HG02852 (cell line): ENCODE data around the gene SCYGR4.
"Not testable (repeated sequence)": the region's sequence is repeated elsewhere in the genome, so short reads cannot be mapped to it uniquely, and the experiment has no call there.

Experiments used
- ATAC-seq: cut with Tn5 transposase; IDR thresholded peaks from one replicate; pipeline ENCODE4 v1.9.1; 2021; ENCODE audit warnings: mild to moderate bottlenecking, moderate library complexity; ENCODE audit not compliant: unreplicated experiment

SCYGR4 gene, protein sequence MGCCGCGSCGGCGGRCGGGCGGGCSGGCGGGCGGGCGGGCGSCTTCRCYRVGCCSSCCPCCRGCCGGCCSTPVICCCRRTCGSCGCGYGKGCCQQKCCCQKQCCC

DNA sequence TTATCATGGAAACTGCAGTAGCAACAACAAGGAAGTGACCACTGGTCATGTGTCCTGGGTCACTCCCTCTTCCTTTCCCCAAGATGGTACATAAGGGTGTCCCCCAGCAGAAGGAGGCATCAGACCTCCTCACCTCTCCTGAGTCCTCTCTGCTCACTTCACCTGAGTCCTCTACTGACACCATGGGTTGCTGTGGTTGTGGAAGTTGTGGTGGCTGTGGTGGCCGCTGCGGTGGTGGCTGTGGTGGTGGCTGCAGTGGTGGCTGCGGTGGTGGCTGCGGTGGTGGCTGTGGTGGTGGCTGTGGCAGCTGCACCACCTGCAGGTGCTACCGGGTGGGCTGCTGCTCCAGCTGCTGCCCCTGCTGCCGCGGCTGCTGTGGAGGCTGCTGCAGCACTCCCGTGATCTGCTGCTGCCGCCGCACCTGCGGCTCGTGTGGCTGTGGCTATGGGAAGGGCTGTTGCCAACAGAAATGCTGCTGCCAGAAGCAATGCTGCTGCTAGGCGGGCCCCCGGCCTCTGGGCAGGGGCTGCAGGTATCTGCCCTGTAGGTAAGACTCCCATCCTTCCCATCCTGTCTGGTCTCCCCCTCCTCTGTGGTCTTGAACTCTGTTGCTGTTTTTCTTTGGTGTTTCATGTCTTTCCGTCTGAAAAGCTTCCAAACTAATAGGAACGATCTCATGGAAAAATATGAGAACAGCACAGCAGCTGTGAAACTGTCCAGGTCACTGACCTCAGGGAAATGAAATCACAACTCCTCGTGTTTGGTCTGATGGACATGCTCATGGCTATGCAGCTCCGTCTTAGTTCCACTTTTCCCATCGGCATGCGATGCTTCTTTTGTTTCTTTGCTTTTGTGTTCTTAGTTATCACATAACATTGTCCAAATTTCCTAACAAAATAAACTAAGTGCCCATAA lies at the start of gene SCYGR4:
Gene SCYGR4, plus strand, starts transcription at position 183 of the 915 bp plus-strand sequence. Its CDS starts 0 bp downstream, at position 183.
- no peak for ATAC-seq

DNA sequence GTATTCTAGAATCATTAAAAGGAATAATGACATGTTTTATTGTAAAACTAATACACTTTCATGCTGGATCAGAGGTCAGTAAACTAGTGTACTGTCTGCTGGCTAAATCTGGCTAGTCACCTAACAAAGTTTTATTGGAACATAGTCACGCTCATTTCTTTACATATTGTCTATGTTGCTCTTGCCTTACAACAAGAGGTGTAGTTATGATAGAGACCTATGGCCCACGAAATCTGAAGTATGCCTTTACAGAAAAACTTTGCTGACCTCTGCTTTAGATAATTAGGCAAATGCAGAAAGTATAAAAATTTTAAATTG lies 48.5 kb upstream of the SCYGR4 start:
- ATAC-seq, result no peak

DNA sequence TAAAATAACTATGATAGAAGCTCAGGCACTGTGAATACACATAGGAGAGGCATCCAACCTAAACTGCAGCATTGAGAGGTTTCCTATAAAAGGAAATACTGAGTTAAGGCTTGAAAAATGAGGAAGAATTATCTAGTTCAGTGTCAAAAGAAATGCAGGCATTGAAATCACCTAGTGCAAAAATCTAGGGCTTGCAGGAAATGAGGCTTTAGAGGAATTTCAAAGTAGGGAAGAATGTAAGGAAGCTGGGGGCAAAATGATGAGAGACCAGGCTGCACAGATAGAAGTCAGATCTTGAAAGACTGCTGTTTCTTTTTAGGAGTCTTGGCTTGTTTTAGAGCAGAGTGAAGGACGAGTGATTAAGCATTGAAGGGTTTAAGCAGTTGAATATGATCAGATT lies 46.7 kb upstream of the SCYGR4 start:
- no peak for ATAC-seq

DNA sequence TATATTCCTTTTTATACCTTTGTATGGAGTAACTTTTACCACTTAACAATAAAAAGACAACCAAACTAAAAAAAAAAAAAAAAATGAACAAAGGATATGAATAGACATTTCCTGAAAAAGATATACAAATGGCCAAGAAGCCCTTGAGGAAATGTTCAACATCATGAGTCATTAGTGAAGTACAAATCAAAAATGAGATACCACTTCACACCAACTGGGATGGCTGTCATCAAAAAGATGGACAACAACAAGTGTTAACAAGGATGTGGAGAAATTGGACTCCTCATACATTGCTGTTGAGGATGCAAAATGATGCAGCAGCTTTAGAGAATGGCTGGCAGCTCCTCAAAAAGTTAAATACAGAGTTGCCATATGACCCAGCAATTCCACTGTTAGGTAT lies 41.2 kb upstream of the SCYGR4 start:
- no peak for ATAC-seq

DNA sequence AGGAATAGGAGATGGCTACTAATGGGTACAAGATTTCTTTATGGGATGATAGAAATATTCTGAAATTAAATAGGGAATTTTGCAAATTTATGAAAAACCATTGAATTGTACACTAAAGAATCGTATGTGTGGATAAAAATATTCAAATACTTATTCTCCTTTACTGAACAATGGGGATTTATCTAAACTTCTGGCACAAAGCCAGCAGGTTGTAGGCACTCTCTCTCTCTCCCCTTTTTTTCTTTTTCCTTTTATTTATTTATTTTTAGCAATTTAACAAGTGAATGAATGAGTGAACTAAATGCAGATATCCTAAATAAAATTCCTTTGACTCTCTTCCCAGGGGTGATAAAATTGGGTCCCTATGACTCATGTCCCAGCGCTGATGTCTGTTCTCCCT lies 40.5 kb upstream of the SCYGR4 start:
- no peak for ATAC-seq

DNA sequence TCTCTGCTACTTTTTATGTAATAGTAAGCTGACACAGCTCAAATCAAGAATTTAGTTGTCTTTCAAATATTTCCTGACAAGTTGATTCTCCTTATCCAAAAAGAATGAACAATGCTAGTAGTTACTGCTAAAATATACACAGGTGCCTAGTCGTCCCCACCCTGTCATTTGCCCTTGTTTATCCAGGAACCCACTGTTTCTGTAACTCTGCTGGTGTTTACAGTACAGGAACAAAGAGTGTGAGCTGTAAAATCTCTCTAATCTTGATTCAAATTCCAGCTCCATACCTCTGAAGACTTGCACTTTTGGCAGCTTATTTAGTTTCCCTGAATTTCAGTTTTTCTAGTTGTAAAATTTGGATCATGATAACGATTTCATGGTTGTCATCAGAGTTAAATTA lies 39.7 kb upstream of the SCYGR4 start:
- ATAC-seq, result no peak

DNA sequence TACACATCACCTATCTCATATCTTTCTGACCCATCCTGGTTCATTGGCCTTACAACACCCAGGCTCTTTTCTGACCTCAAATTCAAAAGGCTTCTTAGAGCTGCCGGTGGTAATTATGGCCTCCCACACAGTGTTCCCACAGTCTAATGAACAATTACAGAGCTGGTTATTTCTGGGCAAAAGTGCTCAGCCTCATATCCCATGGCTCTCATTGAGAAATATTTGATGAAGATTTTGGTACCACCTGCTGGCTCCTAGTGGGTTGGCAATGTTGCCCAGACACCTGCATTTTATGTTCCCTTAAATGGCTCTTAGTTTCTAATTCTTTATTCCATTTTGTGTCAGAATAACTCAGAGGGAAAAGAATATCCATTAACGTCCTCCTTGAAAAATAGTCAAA lies 38.7 kb upstream of the SCYGR4 start:
- ATAC-seq, result no peak

DNA sequence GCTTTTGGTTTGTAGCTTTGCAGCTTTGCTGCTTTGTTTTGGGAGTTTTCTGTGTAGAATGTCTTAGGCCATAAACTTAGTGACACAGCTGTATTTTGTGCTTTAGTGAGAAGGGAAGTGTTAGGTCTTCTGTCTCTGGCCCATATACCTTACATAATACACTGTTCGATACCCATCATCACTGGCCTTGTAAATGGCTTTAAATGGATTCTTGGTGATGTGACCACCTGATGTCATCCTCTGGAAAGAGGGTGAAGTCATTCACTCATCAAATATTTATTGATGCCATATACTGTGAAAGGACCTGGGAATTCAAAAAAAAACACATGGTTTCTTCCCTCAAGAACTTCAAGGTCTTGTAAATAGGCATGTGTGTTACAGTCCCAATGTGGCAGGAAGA lies 37.5 kb upstream of the SCYGR4 start:
- ATAC-seq, result no peak

DNA sequence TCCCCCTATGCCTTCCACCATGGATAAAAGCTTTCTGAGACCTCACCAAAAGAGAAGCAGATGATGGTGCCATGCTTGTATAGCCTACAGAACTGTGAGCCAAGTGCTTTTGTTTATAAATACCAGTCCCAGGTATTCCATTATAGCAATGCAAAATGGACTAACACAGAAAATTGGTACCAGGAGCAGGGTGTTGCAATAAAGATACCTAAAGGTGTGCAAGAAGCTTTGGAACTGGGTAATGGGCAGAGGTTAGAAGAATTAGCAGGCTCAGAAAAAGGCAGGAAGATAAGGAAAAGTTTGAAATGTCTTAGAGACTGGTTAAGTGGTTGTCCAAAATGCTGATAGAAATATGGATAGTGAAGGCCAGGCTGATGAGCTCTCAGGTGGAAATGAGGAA lies 34.9 kb upstream of the SCYGR4 start:
- ATAC-seq, result no peak

DNA sequence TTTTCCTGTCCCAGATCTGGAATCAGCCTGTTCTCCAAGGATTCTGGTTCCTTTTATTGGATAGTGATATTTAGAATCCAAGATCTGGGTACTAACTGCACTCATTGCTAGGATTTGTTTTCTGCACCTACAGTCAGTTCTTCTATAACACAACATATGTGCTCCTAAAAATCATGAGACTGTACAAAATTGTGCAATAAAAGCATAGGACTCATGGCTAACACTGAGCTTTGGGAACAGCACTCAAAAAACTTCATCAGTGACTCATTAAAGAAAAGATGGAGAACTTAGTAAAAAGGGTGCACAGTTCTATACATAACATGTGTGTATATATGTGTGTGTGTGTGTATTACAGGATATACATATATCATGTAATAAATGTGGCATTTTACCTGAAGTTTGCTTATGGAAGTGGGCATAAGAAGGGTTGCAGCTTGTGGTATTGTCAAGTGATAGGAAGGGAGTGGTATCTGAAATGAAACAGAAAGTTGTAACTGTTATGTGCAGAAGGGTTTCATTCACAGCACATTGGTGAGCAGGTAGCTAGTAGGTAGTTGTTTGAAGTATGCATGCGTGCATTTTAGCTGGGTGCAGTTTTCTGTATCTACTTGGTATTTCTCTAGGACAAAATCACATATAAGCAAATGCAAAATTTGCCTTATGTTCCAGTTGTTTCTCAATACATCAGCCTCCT lies 24.5 kb upstream of the SCYGR4 start:
- ATAC-seq, result peak; percentile 83

DNA sequence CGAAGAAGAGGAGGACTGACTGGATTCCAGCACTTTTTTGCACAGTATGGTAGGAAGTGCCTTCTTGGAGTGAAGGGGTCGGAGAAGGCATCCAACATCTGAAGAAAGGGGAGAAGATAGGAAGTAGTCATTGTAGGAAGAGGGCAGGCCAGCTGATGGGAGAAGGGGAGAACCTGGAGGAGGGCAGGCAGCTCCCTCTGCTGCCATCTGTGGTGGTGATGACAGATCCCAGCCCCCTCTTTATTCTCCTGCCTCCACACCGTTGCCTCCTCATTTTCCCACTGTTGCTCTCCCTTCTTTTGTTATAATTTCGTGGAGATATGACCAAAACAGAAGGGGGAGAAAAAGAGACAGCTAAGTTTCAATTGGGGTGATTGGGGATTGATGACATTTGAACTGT lies 21.5 kb upstream of the SCYGR4 start:
- ATAC-seq, result no peak

DNA sequence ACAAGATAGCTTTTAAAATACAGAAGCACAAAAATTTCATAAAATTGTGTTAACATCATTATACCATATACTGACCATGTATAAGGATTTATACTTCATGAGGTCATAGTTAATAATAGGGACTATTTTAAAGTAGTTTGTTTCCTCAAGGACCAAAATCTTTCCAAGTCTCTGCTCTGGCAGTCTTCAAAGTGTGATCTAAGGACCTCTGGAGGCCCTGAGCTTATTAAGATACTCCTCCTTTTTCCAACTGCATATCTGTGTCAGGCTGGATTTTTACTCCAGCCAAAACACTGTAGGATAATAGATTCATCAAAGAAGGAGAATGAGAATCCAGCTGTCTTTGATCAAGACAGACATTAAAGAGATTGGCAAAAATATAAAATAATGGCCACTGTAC lies 20.3 kb upstream of the SCYGR4 start:
- ATAC-seq, result no peak

DNA sequence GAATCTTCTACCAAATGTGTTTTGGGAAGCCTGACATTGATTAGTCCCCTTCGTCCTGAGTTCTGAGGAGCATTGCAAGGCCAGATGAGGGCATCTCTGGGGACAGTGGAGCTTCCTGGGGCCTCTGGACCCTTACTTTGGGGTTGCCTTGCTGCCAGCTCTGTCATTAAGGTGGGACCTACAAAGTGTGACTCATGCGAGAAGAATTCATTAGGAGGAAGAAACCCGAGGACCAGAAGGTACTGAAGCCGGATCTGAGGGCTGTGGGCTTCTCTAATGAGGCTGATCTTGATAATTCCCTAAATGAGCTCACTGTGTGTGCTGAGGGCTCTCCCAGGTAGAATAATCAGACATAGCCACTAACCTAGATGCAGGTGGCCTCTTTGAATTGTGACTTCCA lies 19.3 kb upstream of the SCYGR4 start:
- ATAC-seq, result no peak

DNA sequence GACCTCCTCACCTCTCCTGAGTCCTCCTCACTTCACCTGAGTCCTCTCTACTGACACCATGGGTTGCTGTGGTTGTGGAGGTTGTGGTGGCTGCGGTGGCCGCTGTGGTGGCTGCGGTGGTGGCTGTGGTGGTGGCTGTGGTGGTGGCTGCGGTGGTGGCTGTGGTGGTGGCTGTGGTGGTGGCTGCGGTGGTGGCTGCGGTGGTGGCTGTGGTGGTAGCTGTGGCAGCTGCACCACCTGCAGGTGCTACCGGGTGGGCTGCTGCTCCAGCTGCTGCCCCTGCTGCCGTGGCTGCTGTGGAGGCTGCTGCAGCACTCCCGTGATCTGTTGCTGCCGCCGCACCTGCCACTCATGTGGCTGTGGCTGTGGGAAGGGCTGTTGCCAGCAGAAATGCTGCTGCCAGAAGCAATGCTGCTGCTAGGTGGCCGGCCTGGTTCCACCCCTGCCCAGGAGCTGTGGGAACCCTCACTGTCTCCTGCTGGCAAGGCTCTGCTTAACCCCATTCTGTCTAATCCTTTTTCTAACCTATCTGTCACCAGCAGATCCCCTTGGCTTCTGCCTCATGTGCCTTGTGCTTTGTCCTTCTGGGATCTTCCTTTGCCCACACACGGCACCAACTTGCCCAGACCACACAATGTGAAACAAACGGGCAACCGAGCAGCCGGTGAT lies 18.3 kb upstream of the SCYGR4 start, which contains the start of gene SCYGR2:
Gene SCYGR2, plus strand, starts transcription at position 59 of the 669 bp plus-strand sequence. Its CDS starts 0 bp downstream, at position 59.
- not testable (repeated sequence) for ATAC-seq

DNA sequence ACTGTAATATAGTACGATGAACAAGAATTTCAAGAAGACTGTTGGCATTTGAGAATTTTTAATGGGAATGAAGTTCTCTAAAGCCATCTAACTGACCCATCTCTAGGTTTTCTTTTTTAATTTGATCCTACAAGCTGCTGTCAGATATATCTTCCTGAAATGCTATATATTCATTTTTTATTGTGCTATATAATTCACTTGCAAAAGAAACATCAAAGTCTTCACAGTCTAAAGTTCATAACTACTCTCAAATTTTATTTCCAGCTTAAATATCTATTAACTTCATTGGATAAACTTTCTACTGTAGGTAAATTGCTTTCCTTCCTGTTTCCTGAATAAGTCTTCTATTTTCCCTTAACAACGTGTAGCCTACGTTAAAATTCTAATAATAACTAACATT lies 14.9 kb upstream of the SCYGR4 start:
- no peak for ATAC-seq

DNA sequence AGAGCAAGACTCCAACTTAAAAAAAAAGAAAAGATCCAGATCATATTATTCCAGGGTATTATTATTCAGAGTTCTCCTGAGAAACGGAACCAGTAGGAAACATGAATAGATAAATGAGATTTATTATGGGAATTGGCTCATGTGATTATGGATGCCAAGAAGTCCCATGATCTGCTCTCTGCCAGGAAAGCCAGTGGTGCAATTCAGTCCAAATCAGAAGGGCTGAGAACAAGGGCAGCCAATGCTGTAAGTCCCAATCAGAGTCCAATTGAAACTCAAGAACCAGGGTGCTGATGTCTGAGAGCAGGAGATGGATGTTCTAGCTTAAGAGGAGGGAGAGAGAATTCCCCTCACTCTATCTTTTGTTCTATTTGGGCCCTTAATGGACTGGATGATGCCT lies 10.8 kb upstream of the SCYGR4 start:
- ATAC-seq, result no peak

DNA sequence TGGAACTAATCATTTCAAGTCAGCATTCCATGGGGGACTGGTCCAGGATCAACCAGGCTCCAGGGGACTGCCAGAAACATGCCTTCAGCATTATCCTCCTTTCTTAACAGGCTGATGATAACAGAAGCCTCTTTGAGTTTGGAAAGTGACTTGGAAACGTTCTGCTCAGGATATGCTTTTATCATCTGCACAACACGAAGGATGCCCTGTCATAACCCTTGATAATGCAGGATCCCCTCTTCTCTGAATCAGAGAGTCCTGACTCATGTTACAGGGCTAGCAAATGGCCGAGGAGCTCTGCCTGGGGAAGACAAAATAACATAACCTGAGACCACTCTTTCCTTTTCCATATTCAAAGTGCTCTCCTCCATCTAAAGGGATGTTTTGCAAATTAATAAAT lies 9.4 kb upstream of the SCYGR4 start:
- ATAC-seq, result no peak

DNA sequence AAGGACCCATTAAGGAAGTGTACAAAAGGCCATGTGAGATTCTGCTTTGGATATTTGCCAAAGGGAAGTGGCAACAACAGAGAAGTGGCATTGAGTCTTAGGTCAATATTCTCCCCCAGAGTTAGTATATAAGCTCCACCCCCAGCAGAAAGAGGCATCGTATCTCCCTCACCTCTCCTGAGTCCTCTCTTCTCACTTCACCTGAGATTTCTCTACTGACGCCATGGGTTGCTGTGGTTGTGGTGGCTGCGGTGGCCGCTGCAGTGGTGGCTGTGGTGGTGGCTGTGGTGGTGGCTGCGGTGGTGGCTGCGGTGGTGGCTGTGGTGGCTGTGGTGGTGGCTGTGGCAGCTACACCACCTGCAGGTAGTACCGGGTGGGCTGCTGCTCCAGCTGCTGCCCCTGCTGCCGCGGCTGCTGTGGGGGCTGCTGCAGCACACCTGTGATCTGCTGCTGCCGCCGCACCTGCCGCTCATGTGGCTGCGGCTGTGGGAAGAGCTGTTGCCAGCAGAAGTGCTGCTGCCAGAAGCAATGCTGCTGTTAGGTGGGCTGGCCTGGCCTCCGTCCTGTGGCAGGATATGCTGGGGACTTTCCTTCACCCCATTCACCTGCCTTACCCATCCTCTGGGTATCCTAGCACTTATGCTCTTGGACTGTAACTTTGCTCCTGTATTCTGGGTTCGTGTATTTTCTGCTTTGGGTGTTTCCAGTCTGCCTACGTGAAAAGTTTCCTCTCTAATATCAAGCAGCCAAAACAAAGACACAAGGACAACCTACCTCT lies 8.5 kb upstream of the SCYGR4 start:
- ATAC-seq, result peak; percentile 37

DNA sequence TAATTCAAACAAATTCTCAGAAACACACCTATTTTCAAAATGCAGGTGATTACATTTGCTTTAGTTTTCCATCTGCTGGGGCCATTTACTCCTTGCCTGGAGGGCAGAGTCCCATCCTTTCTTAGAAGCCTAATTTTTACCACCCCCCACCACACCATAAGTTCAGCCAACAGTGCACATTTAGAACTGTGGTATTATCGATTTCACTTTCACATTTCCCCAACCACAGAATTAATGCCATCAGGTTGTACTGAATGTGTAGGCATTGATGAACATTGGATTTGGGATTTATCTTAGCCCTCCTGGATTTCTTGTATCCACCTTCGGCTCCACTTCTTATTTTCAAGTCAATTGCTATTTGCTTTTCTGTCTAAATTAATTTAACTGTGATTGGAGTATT lies 7.2 kb upstream of the SCYGR4 start:
- ATAC-seq, result no peak

DNA sequence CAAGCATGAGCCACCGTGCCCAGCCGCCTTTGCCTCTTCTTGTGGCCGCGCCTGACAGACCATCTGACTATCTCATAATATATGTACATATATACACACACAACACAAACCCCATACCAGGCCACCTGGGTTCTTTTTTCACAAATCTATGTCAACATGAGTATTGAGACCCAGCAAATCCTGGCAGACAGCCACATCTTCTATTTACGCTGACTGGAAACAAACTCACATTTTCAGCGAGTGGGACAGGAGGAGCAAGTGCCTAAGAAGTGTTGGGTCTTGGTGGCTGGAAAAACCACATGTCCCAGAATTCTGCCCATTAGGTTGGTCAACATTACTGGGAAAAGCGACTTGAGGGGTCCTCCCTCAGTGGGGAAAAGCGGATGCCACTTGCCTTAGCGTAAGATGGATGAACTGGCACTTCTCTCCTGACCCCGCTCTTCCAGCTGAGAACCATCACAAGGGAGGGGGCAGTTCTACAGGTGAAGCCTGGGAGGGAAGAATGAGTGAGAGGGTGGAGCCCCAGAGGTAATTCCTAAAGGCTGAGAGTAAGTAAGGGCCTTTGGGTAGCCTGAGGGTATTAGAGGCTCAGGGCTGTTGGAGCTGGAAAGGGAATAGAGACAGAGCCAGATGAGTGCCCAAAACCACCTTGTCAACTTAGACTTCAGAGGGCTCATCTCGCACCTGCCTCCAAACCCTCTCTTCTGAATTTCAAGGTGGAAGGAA lies 4.6 kb upstream of the SCYGR4 start:
- ATAC-seq, result no peak
